Spleen (tissue), 11 donors: ENCODE data around the gene PSMD14. TPM values are rescaled to one million over a fixed set of nuclear protein-coding genes. Genes with fewer than 3 reads are reported as not detected.

Experiments used
- DNase-seq: peaks from one replicate; pipeline ENCODE4 v3.0.0-alpha.2; 2020
- H3K27ac ChIP-seq, 8 donors: fragments of 200-600 bp; sonication (generic) in 7 of 8; 1 replicate in 4 of 8; 2 replicates in 4 of 8; pipeline versions ENCODE4 v1.5.0 to v1.8.0; 2016 to 2021; ENCODE audit warnings: inconsistent platforms in 4 of 8, mild to moderate bottlenecking in 4 of 8, moderate library complexity in 1 of 8
- H3K27me3 ChIP-seq, 7 donors: fragments of 200-600 bp; sonication (generic) in 6 of 7; replicated peaks in 1 of 7; 1 replicate in 4 of 7; 2 replicates in 3 of 7; pipeline versions ENCODE4 v1.5.0 to v1.8.0; 2016 to 2021; ENCODE audit warnings: inconsistent platforms in 3 of 7, mild to moderate bottlenecking in 1 of 7
- H3K36me3 ChIP-seq, 6 donors: fragments of 200-600 bp; sonication (generic) in 5 of 6; 1 replicate in 4 of 6; 2 replicates in 2 of 6; pipeline versions ENCODE4 v1.5.0 to v1.8.0; 2016 to 2021; ENCODE audit warnings: inconsistent platforms in 2 of 6
- H3K4me1 ChIP-seq, 6 donors: fragments of 200-600 bp; sonication (generic) in 5 of 6; 1 replicate in 3 of 6; 2 replicates in 3 of 6; pipeline versions ENCODE4 v1.5.0 to v1.8.0; 2016 to 2021; ENCODE audit warnings: inconsistent platforms in 3 of 6
- H3K4me3 ChIP-seq, 8 donors: fragments of 200-600 bp; sonication (generic) in 7 of 8; 1 replicate in 4 of 8; 2 replicates in 4 of 8; pipeline versions ENCODE4 v1.5.0 to v1.8.0; 2016 to 2021; ENCODE audit warnings: inconsistent platforms in 4 of 8, mild to moderate bottlenecking in 4 of 8, moderate library complexity in 2 of 8
- H3K9me3 ChIP-seq, 8 donors: fragments of 200-600 bp; sonication (generic) in 7 of 8; 1 replicate in 4 of 8; 2 replicates in 4 of 8; pipeline versions ENCODE4 v1.5.0 to v1.8.0; 2016 to 2021; ENCODE audit warnings: inconsistent platforms in 4 of 8
- POLR2A ChIP-seq, 3 donors: fragments of 450-650 bp; IDR thresholded peaks; one replicate each; pipeline ENCODE4 v1.5.1; 2017; ENCODE audit warnings: antibody characterized with exemption in 3 of 3, mild to moderate bottlenecking in 1 of 3
- POLR2AphosphoS5 ChIP-seq, 3 donors: sonication (generic); formaldehyde crosslinking; IDR thresholded peaks; one replicate each; pipeline ENCODE4 v1.5.1; 2017; ENCODE audit warnings: antibody characterized with exemption in 3 of 3
- WGBS, 5 donors: extraction: QIAGEN DNeasy Blood & Tissue Kit in 3 of 5; methylation state at CpG; one replicate each; pipeline versions ENCODE4 v1.1.5 to v1.1.7; 2013 to 2018; 5-methylcytosine and 5-hydroxymethylcytosine counted together
- intact Hi-C: fragments of 100-400 bp; cut with DNase I; formaldehyde crosslinking; loops from one replicate; pipeline ENCODE4 v1.15.0; 2023; ENCODE audit warnings: low total_unique reads
- polyA plus RNA-seq, 3 donors: library from polyadenylated mRNA; stranded (reverse); fragments of 200-250 nt; gene quantifications; one replicate each; pipeline ENCODE4 v1.2.1, GENCODE V29; 2013
- total RNA-seq, 7 donors: library from RNA; depleted of rRNA in 3 of 7; stranded (reverse); fragments of >200 nt in 3 of 7; fragmentation: NEBNext Ultra II Directional in 4 of 7; extraction: Animal tissue kit (Norgen Biotek cat#: 25700) in 4 of 7; gene quantifications; one replicate each; pipeline versions ENCODE4 v1.1.0 to v1.2.1, GENCODE V29; 2016 to 2021
- TF ChIP-seq, protein P1 (sequence below), 11 experiments: fragments of 200-600 bp in 7 of 11; fragments of 450-650 bp in 4 of 11; sonication (generic) in 4 of 11; IDR thresholded peaks in 8 of 11; conservative IDR thresholded peaks in 3 of 11; 1 replicate in 7 of 11; 2 replicates in 4 of 11; pipeline versions ENCODE4 v1.4.0 to v1.8.0; 2016 to 2021; ENCODE audit warnings: antibody characterized with exemption in 11 of 11, inconsistent platforms in 4 of 11, mild to moderate bottlenecking in 1 of 11
- donor health status: healthy with polysubstance abuse.
- donor health status: DM: no; HTN: no; CAD: no; lungs with moderate emphysema.
- donor health status: DM: no; HTN: no; CAD: no.
- donor health status: Bipolar disorder and iron deficiency.
- donor health status: healthy.
- donor health status: DM: no; HTN: no; CAD: no.
- donor health status: DM: yes; HTN: yes; CAD: no.

PSMD14 gene
- total and polyA plus RNA-seq, 10 donors = 23.5 to 47.7 (median 29.3) TPM

DNA sequence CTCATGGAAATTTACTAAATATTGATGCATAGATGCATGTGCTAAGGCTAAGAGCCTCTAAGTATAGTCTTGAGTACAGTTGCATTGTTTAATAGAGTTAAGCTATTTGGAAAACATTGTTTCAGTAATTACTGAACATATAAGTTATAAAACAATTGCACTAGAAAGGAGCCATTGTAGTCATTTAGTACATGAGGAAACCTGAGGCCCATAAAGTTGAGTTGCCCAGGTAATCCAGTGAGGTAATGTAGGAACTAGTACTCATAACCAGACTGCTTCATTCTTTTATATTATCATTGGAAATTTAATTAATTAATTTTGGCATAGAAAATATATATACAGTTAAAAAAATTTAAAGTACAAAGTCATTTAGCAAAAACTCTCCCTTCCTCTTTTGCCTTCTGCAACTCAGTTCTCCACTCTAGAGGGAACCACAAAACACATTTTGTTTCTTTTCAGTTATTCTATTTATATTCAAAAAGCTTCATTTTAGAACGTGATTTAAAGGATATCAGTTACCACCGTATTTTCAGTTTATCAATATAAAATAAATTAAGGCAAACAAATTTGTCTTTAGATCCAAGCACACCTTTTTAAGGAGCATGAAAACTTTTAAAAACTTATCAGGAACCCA, 80.0 kb downstream of the PSMD14 start:
- no peaks in the 10 kb centered on the region for H3K27me3 ChIP-seq
- 46 to 62% (median 48%) methylated on average over 2 of the region's 2 CpGs for WGBS, 5 donors

DNA sequence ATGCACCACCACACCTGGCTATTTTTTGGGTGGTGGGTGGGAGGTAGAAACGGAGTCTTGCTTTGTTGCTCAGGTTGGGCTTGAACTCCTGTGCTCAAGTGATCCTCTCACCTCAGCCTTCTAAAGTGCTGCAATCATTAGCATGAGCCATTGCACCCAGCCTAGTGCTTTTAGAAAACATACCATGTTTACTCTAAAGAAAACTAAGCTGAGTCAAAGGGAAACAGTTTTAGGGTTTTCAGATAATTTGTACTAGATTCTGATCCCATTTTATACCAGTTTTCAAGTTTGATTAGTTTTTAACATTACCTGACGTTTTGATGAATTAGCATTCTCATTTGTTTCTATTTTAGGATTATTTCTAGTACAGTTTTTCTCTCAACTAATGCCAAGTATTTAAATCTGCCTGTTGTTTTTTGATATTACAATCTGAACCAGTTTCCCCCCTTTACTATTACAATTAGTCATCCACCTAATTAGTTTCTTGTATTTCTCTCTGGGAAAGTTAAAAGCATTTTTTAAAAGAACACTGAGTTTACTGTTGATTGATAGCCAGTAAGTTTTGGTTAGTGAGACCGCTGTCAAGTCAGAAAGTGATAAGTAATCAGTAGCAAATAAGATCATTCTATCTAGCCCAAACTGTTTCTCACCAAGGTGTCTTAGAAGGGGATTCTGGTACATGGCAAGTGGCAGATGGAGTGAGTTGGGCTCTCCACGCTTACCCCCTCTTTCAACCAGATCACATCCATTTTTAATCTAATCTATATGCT, 83.7 kb downstream of the PSMD14 start:
- WGBS, 5 donors = 86 to 94% (median 89%) methylated on average over 4 of the region's 4 CpGs
- TF ChIP-seq POLR2A (IDR thresholded peaks at IDR 0.05) = no peak
- TF ChIP-seq POLR2AphosphoS5 (IDR thresholded peaks at IDR 0.05) = no peak
- TF ChIP-seq, protein P1, sequence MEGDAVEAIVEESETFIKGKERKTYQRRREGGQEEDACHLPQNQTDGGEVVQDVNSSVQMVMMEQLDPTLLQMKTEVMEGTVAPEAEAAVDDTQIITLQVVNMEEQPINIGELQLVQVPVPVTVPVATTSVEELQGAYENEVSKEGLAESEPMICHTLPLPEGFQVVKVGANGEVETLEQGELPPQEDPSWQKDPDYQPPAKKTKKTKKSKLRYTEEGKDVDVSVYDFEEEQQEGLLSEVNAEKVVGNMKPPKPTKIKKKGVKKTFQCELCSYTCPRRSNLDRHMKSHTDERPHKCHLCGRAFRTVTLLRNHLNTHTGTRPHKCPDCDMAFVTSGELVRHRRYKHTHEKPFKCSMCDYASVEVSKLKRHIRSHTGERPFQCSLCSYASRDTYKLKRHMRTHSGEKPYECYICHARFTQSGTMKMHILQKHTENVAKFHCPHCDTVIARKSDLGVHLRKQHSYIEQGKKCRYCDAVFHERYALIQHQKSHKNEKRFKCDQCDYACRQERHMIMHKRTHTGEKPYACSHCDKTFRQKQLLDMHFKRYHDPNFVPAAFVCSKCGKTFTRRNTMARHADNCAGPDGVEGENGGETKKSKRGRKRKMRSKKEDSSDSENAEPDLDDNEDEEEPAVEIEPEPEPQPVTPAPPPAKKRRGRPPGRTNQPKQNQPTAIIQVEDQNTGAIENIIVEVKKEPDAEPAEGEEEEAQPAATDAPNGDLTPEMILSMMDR (IDR thresholded peaks at IDR 0.05 in 8 of 11, conservative IDR thresholded peaks at IDR 0.05 in 3 of 11) = no peak
- Histone ChIP-seq H3K27ac (no peak overlapping the region), H3K9me3 (no peaks in the 10 kb centered on the region), H3K36me3 (peaks cover 4 to 71% (median 26%) of the 10 kb centered on the region in 6 donors), H3K4me3 (no peak overlapping the region), H3K4me1 (no peaks in the 10 kb centered on the region), H3K27me3 (no peaks in the 10 kb centered on the region)
- no peak for DNase-seq
- intact Hi-C loops = no loop called here

More for the DNA sequence above, 80.0 kb downstream of the PSMD14 start:
- DNase-seq = no peak
- no peak overlapping the region for H3K27ac ChIP-seq
- intact Hi-C loops = no loop called here
- no peak for TF ChIP-seq POLR2A (IDR thresholded peaks at IDR 0.05)
- TF ChIP-seq, protein P1 (IDR thresholded peaks at IDR 0.05 in 8 of 11, conservative IDR thresholded peaks at IDR 0.05 in 3 of 11) = no peak
- TF ChIP-seq POLR2AphosphoS5 (IDR thresholded peaks at IDR 0.05) = no peak
- no peaks in the 10 kb centered on the region for H3K9me3 ChIP-seq
- peaks cover 0 to 9% (median 0%) of the 10 kb centered on the region in 6 donors for H3K4me1 ChIP-seq
- peaks cover 0 to 53% (median 4%) of the 10 kb centered on the region in 6 donors for H3K36me3 ChIP-seq
- no peak overlapping the region for H3K4me3 ChIP-seq

DNA sequence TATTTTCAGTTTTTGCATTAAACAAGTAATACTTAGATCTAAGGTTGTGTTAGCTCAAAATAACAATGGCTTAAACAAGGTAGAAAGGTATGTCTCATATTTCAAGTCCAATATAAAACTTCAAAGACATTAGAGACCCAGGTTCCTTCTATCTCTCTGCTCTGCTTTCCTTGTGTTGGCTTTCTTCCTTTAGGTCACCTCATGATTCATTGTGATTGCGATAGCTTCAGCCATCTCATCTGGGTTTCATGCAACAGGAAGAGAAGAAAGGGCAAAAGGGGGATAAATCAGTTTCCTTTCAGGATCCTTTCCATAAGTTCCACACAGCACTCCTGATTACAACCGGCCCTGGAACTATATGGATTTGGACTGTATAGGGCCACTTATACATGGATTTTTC, 91.9 kb downstream of the PSMD14 start:
- no peaks in the 10 kb centered on the region for H3K4me1 ChIP-seq
- no peaks in the 10 kb centered on the region for H3K9me3 ChIP-seq
- DNase-seq = no peak
- no peaks in the 10 kb centered on the region for H3K27me3 ChIP-seq
- H3K36me3 ChIP-seq = peaks cover 4 to 83% (median 36%) of the 10 kb centered on the region in 6 donors
- 94 to 100% (median 97%) methylated on average over 2 of the region's 2 CpGs for WGBS, 5 donors
- no peak overlapping the region for H3K27ac ChIP-seq
- intact Hi-C loops = no loop called here
- TF ChIP-seq POLR2AphosphoS5 (IDR thresholded peaks at IDR 0.05) (no peak), POLR2A (IDR thresholded peaks at IDR 0.05) (no peak)
- TF ChIP-seq, protein P1 (IDR thresholded peaks at IDR 0.05 in 8 of 11, conservative IDR thresholded peaks at IDR 0.05 in 3 of 11) = no peak
- no peak overlapping the region for H3K4me3 ChIP-seq

DNA sequence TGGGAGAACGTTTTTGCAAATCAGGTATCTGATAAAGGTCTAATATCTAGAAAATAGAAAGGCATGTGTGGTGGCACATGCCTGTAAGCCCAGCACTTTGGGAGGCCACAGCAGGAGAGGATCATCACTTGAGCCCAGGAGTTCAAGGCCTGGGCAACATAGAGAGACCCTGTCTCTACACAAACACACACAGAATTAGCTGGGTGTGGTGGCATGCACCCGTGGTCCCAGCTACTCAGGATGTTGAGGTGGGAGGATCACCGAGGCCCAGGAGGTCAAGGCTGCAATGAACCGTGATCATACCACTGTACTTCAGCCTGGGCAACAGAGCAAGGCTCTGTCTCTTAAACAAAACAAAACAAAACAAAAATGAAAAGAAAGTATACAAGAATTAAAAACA, 94.1 kb downstream of the PSMD14 start:
- Histone ChIP-seq H3K27me3 (no peaks in the 10 kb centered on the region), H3K4me3 (no peak overlapping the region), H3K9me3 (no peaks in the 10 kb centered on the region), H3K36me3 (peaks cover 0 to 61% (median 16%) of the 10 kb centered on the region in 6 donors), H3K27ac (no peak overlapping the region), H3K4me1 (no peaks in the 10 kb centered on the region)
- intact Hi-C loops = no loop called here
- DNase-seq = no peak
- WGBS, 5 donors = 76 to 94% (median 81%) methylated on average over 4 of the region's 4 CpGs
- no peak for TF ChIP-seq POLR2A (IDR thresholded peaks at IDR 0.05)
- TF ChIP-seq, protein P1 (IDR thresholded peaks at IDR 0.05 in 8 of 11, conservative IDR thresholded peaks at IDR 0.05 in 3 of 11) = no peak
- TF ChIP-seq POLR2AphosphoS5 (IDR thresholded peaks at IDR 0.05) = no peak
